Stimulated activated CD8-positive, alpha-beta memory T cell treated with anti-CD3 and anti-CD28 coated beads, Interleukin-7, amount 100 ng/mL, for 48 hours (primary cell): ENCODE data around the gene RHOT1.
"Not testable (repeated sequence)": the region's sequence is repeated elsewhere in the genome, so short reads cannot be mapped to it uniquely, and the experiment has no call there.

Experiments
- DNase-seq, 2 donors: peaks; one replicate each; pipeline ENCODE4 v3.0.0-alpha.2; 2020; ENCODE audit warnings: low read depth in 1 of 2; ENCODE audit errors: extremely low read depth in 1 of 2

Gene RHOT1

DNA sequence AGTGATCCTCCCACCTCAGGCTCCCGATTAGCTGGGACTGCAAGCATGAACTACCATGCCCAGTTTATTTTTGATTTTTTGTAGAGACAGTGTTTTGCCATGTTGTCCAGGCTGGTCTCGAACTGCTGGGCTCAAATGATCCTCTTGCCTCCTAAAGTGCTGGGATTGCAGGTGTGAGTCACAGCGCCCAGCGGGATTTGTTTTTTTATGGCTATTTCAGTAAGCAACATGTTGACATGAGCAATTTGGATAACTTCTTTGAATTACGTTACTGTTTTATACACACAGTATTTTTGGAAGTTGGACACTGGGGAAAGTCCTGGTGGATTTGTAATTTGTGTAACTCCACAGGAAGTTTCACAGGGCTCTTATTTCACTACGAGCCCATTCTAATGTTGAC is 18.5 kb upstream of the RHOT1 start:
- DNase-seq, result no peak

GRCh38 chr17:32124985-32125847 is 17.1 kb upstream of the RHOT1 start:
- DNase-seq, result no peak

- no peak for DNase-seq
Observed at GRCh38 chr17:32125848-32126153, 16.5 kb upstream of the RHOT1 start.

DNA sequence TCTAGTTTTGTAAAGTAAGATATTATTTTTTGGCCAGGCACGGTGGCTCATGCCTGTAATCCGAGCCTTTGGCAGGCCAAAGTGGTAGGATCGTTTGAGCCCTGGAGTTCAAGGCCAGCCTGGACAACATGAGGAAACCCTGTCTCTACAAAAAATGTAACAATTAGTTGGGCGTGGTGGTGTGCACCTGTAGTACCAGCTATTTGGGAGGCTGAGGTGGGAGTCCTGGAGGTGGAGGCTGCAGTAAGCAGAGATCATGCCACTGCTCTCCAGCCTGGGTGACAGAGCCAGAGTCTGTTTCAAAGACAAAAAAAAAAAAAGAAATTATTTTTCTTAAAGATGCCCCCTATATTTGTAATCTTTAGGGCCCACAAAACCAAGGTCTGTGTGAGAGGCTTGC is 16.0 kb upstream of the RHOT1 start:
- no peak for DNase-seq

- no peak for DNase-seq
Observed at GRCh38 chr17:32126746-32127145, 15.6 kb upstream of the RHOT1 start.

GRCh38 chr17:32127158-32127897 is 15.0 kb upstream of the RHOT1 start:
- peak; percentile 57 to 74 for DNase-seq

DNA sequence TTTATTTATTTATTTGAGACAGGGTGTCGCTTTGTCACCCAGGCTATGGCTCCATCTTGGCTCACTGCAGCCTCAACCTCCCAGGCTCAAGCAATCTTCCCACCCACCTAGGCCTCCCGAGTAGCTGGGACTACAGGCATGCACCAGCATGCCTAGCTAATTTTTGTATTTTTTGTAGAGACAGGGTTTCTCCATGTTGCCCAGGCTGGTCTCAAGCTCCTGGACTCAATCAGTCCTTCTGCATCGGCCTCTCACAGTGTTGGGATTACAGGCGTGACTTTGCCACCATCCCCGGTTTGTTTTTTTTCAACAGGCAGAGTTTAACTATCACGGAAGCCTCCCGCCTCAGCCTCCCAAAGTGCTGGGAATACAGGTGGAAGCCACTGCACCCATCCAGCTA is 13.8 kb upstream of the RHOT1 start:
- not testable (repeated sequence) for DNase-seq

DNA sequence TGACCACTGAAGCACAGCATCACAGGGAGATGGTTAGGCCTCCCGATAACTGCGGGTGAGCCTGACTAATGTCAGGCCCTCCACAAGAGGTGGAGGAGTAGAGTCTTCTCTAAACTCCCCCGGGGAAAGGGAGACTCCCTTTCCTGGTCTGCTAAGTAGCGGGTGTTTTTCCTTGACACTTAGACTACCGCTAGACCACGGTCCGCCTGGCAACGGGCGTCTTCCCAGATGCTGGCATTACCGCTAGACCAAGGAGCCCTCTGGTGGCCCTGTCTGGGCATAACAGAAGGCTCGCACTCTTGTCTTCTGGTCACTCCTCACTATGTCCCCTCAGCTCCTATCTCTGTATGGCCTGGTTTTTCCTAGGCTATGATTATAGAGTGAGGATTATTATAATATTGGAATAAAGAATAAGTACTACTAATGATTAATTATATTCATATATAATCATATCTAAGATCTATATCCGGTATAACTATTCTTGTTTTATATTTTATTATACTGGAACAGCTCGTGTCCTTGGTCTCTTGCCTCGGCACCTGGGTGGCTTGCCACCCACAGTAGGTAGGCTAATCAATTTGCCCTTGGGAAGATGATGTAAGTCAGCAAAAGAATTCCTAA is 6.7 kb upstream of the RHOT1 start:
- DNase-seq, result not testable (repeated sequence)

GRCh38 chr17:32136856-32137255 is 5.4 kb upstream of the RHOT1 start:
- DNase-seq, result no peak

- DNase-seq, result not testable (repeated sequence)
Observed at GRCh38 chr17:32139504-32139903, 2.8 kb upstream of the RHOT1 start.

- DNase-seq, result no peak
Observed at GRCh38 chr17:32141258-32141657, 1.0 kb upstream of the RHOT1 start.

- DNase-seq, result no peak
Observed at GRCh38 chr17:32141679-32142037, 644 bp upstream of the RHOT1 start.

GRCh38 chr17:32142857-32143526 is 690 bp downstream of the RHOT1 start:
- DNase-seq, result no peak

GRCh38 chr17:32143527-32143870 is 1.2 kb downstream of the RHOT1 start:
- no peak for DNase-seq

DNA sequence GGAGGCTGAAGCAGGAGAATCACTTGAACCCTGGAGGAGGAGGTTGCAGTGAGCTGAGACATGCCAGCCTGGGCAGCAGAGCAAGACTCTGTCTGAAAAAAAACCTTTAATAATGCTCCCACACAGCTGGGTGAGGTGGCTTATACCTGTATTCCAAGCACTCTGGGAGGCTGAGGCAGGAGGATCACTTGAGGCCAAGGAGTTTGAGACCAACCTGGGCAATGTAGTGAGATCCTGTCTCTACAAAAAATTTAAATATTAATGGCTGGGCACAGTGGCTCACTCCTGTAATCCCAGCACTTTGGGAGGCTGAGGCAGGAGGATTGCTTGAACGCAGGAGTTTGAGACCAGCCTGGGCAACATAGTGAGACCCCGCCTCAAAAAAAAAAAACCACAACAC is 2.1 kb downstream of the RHOT1 start:
- DNase-seq, result not testable (repeated sequence)

DNA sequence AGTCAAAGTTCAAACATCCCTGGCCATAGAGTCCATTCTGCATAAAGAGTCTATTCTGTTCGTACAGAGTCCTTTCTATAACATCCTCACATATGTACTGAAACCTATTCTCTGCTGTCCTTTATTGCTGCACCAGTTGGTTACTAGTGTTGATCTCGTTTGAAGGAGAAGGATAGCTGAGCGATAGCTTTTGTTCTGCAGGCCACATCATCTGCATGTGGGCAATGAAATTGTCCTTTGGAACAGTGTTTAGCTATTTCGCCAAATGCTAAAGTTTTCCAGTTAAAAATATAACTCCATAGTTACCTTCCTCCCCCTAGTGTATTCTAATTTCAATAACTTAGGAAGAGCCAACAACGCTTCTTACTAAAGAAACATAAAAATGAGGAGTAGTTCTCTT is 6.0 kb downstream of the RHOT1 start:
- no peak for DNase-seq

GRCh38 chr17:32150358-32150757 is 8.1 kb downstream of the RHOT1 start:
- DNase-seq, result no peak

DNA sequence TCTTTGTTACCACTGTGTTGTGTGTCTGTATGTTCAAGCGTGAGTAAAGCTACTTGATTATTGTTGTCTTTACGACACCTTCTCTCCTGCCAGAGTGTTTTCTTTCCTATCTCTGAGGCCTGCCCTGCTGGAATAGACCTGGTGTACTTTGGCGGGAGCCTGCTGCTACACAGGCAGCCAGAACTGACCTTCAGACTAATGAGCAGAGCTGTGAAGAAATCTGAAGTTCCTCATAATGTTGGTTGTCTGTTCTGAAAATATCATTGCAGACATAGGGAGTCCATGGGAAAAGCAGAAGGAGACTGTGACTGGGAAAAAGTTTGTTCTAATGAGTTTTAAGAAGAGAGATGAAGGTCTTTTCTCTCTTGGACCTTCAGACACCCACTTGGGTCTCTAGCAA is 9.8 kb downstream of the RHOT1 start:
- DNase-seq, result no peak

- DNase-seq, result no peak
Observed at GRCh38 chr17:32155896-32156295, 13.6 kb downstream of the RHOT1 start.

GRCh38 chr17:32156656-32157055 is 14.4 kb downstream of the RHOT1 start:
- no peak for DNase-seq

DNA sequence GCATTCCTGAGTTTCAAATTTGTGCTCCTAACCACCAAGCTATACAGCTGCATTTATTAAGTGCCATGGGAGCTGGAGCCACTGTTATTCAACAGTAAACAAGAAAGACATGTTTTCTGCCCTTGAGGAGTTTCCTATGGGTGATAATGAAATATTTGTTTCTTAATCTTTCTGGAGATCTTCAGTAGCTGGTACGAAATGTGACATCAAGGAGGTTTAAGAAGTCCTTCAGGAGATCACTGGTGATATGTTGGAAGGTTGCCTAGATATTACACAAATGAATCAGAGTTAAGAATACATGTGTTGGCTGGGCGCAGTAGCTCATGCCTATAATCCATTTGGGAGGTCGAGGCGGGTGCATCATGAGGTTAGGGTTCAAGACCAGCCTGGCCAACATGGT is 14.9 kb downstream of the RHOT1 start:
- no peak for DNase-seq
